Coronary artery (tissue), 2 donors: ENCODE measurements around the gene MDC1.

ENCODE experiments used
- DNase-seq: peaks from one replicate; pipeline ENCODE4 v3.0.0-alpha.2; 2017; ENCODE audit warnings: low spot score
- H3K27ac ChIP-seq, 2 donors: fragments of 200-600 bp; sonication (generic); one replicate each; pipeline ENCODE4 v1.5.1; 2016 to 2019
- H3K4me3 ChIP-seq: fragments of 200-600 bp; sonication (generic); 2 replicates; pipeline ENCODE4 v1.5.1; 2016; ENCODE audit warnings: mild to moderate bottlenecking, moderate library complexity
- TF ChIP-seq, protein P1 (sequence below): fragments of 200-600 bp; sonication (generic); IDR thresholded peaks from one replicate; pipeline ENCODE4 v1.5.1; 2019; ENCODE audit warnings: antibody characterized with exemption

The MDC1 gene

DNA sequence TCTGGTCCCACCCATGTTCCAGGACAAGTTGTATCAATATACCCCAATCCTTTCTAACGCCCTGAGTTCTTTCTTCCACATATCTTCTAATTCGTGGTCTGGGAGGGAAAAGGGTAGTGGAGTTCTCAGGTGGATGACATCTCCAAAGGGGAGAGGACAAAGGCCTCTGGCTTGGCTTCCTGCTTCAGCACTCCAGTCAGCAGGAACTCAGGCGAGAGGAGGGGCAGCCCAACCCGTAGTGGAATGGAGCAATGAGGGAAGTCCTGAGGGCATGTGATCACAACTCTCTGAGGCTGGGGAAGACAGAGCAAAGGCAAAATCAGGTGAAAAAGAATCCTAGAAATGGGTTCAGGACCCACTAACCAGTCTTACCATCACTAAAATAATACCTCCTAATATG is 16.7 kb downstream of the MDC1 start:
- TF ChIP-seq, protein P1, sequence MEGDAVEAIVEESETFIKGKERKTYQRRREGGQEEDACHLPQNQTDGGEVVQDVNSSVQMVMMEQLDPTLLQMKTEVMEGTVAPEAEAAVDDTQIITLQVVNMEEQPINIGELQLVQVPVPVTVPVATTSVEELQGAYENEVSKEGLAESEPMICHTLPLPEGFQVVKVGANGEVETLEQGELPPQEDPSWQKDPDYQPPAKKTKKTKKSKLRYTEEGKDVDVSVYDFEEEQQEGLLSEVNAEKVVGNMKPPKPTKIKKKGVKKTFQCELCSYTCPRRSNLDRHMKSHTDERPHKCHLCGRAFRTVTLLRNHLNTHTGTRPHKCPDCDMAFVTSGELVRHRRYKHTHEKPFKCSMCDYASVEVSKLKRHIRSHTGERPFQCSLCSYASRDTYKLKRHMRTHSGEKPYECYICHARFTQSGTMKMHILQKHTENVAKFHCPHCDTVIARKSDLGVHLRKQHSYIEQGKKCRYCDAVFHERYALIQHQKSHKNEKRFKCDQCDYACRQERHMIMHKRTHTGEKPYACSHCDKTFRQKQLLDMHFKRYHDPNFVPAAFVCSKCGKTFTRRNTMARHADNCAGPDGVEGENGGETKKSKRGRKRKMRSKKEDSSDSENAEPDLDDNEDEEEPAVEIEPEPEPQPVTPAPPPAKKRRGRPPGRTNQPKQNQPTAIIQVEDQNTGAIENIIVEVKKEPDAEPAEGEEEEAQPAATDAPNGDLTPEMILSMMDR: no peak
- DNase-seq: no peak
- no peak overlapping the region for H3K4me3 ChIP-seq
- no peak overlapping the region for H3K27ac ChIP-seq

DNA sequence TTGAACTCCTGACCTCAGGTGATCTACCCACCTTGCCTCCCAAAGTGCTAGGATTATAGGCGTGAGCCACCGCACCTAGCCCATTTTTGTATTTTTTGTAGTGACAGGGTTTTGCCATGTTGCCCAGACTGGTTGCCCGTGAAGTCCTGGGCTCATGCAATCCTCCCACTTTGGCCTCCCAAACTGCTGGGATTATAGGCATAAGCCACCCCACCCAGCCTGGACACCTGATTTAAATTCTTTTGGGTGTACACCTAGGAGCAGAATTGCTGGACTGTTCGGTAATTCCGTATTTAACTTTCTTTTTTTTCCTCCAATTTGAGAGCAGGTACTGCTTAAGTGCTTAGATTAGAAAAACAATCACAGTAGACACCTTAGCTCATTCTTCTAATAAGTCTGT is 20.6 kb downstream of the MDC1 start:
- Histone ChIP-seq H3K4me3 (no peak overlapping the region), H3K27ac (no peak overlapping the region)
- TF ChIP-seq, protein P1: no peak
- DNase-seq: no peak

DNA sequence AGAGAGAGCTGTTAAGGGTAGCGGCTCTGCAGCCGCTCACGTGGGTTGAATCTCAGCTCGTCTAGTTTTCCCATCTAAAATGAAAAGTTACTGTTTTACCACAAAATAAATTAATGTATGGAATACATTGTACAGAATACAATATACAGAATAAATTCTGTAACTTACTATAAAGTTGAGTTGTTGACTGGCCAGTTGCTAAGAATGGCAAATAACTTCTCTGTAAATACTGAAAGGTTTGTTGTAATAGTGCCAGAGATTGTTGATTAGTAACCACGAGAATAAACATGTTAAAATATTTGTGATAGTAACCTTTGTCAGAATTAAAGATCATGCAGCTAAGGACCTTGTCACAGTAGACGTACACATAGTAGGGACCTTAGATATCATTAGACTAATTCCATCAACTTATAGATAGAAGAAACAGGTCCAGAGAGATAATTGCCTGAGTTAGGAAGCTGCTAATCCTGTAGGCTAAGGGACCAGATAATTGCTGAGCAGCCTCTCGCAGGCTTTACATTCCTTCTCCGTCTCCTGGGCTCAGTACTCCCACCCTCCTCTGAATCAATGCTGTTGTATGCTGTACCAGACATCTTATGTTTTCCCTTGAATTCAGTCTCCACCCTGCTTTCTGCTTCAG is 25.8 kb downstream of the MDC1 start:
- peak overlapping the region; percentile 95 to 100 for H3K27ac ChIP-seq
- peak overlapping the region; percentile 81 for H3K4me3 ChIP-seq
- TF ChIP-seq, protein P1: no peak
- no peak for DNase-seq

GRCh38 chr6:30690403-30691207 is 26.5 kb downstream of the MDC1 start, which contains the start of gene NRM:
NRM (minus strand) TSS chr6:30690984; CDS start chr6:30690974, 10 bp downstream.
- Histone ChIP-seq H3K4me3 (peak within 1 kb of the TSS; percentile 81), H3K27ac (peak within 1 kb of the TSS; percentile 95 to 100)
- TF ChIP-seq, protein P1: no peak
- peak; percentile 90 for DNase-seq

GRCh38 chr6:30689985-30690384 is 27.1 kb downstream of the MDC1 start:
- Histone ChIP-seq H3K4me3 (peak overlapping the region; percentile 81), H3K27ac (peak overlapping the region; percentile 95 to 100)
- no peak for DNase-seq
- TF ChIP-seq, protein P1: no peak

DNA sequence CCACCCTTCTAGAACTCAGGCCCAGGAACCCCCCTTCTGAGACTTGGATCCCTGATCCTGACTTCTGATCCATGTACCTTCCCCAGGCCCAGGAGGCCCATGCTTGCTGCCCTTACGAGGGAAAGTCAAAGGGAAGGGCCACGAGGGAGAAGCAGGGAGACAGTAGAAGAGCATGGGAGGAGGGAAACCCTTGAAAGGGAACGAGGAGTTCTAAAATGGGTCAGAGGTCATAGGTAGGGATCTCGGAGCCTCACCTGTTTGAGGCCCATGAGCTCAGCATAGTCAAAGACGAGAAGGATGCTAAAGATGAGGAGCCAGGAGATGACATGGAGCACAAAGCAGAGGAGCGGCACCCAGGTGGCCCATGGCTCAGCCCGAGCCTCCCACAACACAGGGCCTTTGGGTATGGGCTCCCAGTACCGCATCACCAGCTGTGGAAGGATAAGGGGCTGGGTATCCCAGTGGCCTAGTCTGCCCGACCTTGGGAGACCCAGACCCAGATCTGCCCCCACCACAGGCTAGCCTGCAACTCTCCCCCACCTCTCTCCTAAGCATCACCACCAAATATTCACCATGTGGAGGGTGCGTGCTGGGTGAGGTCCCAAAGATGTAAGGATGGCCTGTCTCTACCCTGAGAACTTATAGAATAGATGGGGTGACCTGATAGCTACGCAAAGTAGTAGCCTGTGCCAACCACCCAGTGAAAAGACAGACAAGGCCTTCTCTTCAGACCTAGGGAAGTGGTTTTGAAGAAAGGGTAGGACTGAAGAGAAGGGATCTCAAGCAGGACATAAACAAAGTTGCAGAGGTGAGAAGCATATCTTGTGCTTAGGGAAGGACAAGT is 27.8 kb downstream of the MDC1 start:
- Histone ChIP-seq H3K27ac (peak overlapping the region; percentile 95 to 100), H3K4me3 (no peak overlapping the region)
- DNase-seq: no peak
- TF ChIP-seq, protein P1: no peak
